Suppressor macrophage treated with lipopolysaccharide for 4 hours (primary cell): ENCODE results near the gene LIN28A.

ENCODE experiments used
- DNase-seq: peaks from one replicate; pipeline ENCODE4 v3.0.0-alpha.2; 2020

Gene LIN28A

GRCh38 chr1:26438041-26438440 lies 27.4 kb downstream of the LIN28A start:
- no peak for DNase-seq

GRCh38 chr1:26440259-26440658 lies 29.6 kb downstream of the LIN28A start:
- DNase-seq: no peak

DNA sequence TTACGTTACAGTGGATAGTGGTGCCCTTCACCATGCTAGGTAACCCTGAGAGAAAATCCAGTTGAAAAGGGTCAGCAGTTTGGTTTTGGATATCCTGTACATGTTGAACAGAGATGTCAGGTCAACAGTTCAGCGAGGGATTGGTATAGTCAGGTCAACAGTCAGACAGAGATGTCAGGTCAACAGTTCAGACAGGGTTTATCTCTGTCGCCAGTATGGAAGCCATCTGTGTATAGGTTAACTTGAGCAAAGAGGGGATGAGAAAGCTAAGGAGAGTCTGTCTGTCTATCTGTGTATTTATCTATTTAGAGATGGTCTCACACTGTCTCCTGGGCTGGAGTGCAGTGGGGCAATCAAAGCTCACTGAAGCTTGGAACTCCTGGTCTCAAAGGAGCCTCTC lies 39.3 kb downstream of the LIN28A start:
- DNase-seq: no peak

DNA sequence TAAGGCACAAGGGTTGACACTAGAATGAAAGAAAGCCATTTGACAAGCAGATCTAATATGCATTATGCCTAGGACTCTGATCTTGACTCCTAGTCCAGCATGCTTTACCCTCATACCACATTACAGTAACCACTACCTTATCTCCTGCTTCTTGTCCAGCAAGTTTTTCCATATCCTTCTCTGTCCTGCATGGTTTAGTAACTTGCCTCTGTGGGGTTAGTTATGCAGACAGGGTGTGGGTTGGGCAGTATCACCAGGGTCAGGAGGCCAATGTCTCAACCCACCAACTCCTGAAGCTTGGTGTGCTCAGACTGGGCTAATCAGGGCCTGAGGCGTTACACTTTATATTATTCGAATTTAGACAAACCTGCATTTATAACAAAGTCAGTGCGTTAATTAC lies 40.3 kb downstream of the LIN28A start:
- no peak for DNase-seq

DNA sequence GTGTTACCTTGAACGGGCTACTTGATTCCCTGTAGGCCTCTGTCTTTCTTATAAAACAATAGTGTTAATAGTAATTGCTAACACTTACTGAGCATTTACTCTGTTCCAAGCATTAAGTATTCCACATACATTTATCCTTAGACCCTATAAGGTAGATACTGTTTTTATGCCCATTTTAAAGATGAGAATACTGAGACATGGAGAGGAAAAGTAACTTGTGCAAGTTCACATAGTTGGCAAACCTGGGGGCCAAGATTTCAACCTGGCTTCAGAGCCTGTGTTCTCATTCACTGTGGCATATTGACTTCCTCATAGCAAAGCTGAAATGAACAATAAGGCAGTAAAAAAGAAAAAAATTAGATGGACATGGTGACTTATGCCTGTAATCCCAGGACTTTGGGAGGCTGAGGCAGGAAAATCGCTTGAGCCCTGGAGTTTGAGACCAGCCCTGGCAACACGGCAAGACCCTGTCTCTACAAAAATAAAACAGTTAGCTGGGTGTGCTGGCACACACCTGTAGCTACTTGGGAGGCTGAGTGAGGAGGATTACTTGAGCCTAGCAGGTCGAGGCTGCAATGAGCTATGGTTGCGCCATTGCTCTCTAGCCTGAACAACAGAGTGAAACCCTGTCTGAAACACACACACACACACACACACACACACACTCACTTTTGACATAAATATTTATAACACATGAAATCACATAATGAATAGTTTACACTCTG lies 42.0 kb downstream of the LIN28A start:
- DNase-seq: no peak

DNA sequence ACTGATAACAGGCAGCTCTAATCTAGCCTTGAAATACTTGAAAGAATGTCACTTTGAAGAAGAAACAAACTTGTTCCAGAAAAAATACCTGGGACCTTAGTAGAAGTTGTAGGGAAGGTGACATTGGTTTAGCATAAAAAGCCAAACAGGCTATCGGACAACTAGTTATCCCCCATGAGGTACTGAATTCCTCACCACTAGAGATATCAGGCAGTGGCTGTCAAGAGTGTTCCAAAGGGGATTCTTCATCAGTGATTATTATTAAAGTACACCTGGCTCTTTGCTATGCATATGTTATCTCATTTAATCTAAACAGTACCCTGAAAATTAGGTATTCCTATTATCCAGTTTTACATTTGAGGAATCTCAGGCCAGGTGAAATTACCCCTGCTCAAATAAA lies 48.5 kb downstream of the LIN28A start:
- no peak for DNase-seq

- no peak for DNase-seq
These were observed 49.0 kb downstream of the LIN28A start for GRCh38 chr1:26459573-26460031.

- DNase-seq: no peak
These were observed 58.3 kb downstream of the LIN28A start for GRCh38 chr1:26468911-26469310.

- DNase-seq: no peak
These were observed 58.9 kb downstream of the LIN28A start for GRCh38 chr1:26469558-26469957.

DNA sequence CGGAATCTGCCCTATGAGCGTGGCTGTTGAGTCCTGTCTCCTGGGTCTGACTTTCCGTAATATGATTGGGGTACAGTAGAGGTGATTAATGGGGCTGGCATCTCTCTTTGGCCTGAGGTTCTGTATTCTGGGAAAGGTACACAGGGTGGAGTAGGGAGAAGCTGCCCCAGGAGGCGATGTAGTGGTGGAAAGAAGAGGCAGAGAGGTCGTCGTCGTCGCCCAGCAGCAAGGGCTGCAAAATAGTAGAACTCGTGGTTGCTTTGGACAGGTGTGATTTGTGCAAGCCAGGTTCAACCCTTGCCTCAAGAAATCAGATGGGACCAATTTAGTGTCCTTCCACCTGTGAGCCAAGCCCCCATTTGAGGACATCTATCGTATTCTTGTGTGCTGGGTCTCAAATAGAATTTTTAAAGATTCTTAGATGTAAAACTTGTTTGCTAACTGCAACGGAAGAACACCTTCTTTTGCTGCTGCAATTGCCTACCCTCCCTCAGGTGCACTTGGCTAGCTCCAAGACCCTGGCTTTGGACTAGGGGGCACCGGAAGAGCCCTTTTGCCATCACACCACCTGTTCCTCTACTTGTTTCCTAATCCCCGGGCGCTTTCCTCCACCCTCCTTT lies 60.4 kb downstream of the LIN28A start:
- no peak for DNase-seq

DNA sequence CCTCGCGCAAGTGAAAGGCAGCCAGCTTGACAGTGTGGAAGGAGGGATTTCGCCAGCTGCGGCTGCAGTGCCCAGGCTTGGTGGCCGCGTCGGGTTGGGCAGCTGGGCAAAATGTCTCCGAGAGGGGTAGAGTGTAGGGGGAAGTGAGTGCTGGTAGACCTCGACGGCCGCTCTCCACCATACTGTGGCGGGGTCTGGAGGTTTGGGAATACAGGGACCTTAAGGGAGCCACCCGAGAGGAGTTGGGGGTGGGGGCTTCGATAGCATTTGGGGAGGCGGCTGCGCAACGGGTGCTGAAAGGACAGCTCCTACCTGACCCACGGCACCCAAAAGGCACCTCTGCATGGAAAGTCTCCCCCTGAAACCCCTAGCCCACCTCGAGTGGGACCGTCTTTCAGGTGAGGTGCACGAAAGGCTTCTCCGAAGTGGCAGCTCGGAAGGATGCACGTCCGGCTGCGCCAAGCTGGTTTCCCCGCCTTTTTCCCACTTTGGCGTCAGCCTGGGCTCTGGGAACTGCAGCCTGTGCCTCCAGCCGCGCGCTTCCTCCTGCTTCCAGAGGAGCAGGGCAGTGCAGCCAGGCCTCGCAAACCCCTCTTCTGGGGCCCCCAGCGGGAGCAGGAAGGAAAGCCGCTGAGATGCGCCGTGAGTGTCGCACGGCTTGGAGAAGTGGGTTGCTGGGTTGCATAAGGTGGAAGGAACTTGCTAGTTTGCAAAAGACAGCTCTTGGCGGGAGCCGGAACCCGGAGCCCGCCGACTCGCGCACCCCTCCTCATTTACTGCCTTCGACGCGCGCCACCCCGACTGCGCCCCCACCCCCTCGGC lies 61.1 kb downstream of the LIN28A start:
- DNase-seq: peak; percentile 75

DNA sequence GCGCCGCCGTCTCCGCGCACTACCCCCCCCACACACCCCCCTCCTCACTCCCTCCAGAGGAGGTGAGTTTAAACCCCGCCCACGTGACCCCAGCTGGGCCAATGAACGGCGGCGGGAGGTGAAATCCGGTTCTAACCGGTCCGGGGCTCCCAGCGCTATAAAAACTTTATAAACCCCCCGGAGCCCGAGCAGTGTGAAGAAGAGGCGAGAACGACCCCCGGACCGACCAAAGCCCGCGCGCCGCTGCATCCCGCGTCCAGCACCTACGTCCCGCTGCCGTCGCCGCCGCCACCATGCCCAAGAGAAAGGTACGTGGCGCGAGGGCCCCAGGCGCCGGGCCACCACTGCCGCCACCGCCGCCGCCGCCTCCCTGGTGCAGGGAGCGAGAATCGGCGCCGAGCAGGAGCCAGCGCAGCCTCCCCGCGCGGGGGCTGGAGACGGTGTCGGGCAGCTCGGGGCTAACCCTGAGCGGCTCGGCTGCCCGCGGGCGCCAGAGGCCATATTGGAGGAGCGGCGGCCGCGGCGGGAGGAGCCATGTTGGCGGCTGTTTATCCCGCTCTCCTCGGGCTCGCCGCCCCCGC lies 61.8 kb downstream of the LIN28A start, which contains the start of gene HMGN2:
Gene HMGN2, plus strand, starts transcription at position 121 of the 581 bp plus-strand sequence. Its CDS starts 173 bp downstream, at position 294.
- peak; percentile 81 for DNase-seq

DNA sequence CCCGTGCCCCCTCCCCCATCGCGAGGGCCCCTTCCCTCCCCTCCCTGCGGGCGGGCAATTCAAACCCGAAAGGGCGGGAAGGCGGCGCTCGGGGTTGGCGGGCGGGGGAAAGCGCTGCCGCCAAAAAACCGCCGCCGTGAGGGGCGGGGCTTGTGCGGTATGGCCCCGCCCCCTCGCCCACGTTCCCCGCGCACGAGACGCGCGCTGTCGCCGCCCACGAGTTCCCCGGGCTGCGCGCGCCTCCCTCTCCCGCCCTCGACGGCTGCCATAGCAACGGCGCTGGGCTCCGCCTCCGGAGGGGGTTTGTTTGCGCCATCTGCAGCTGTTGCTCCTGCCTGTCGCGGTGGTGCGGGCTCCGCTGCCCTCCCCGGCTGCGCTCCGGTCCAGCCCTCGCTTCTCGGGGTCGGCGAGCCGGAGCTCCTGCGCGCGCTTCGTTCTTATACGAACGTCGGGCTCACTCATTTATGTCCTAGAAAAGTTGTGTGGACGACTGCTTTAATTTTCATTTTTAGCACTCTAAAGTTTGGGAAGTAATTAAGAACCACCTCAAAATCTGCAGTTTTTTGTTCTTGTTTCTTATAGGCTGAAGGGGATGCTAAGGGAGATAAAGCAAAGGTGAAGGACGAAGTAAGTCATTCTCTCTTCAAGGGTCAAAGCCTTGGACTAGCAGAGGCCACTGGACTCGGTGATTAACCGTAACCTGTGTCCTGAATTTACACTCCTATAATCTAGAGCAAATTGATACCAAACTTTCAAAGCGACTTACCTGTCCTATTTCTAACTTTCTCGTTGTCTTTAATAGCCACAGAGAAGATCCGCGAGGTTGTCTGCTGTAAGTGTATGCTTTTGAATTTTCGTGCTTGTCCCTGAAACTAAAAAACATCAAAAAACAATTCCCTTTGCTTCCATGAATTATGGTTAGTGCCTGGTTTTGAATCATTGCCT lies 62.6 kb downstream of the LIN28A start:
- DNase-seq: peak; percentile 98

DNA sequence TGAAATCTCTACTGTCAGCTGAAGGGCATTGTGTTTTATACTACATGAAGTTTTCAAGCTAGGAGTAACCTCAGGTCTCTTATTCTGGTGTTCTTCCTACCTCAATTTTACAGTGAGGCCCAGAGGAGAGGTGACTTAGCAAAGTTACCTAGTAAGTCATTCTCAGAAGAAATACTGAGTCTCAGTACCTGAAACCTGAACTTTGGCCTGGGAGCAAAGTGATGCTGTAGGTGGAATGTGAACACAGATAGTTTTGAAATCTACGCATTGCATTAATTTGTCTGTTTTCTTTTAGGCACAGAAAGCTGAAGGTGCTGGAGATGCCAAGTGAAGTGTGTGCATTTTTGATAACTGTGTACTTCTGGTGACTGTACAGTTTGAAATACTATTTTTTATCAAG lies 64.2 kb downstream of the LIN28A start:
- DNase-seq: no peak

DNA sequence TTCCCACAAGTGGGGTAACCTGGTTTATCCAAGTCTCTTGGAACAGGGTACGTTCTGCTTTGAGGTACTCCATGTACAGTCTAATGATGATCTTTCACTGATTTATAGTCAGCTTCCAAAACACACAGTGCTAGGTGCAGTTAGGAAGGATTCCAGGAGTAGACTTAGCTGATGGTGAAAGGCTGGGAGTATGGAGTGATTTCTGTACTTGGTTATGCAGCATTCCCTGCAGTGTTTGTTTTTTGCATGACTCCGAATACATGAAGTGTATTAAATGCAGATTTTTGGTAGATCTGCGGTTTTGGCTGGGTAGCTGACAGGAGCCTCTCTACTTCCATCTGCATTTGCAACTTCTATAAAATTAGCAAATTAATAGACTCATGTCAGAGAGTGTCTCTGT lies 65.4 kb downstream of the LIN28A start:
- DNase-seq: no peak

- no peak for DNase-seq
These were observed 66.3 kb downstream of the LIN28A start for GRCh38 chr1:26476958-26477357.

GRCh38 chr1:26477446-26478152 lies 67.0 kb downstream of the LIN28A start:
- DNase-seq: no peak

DNA sequence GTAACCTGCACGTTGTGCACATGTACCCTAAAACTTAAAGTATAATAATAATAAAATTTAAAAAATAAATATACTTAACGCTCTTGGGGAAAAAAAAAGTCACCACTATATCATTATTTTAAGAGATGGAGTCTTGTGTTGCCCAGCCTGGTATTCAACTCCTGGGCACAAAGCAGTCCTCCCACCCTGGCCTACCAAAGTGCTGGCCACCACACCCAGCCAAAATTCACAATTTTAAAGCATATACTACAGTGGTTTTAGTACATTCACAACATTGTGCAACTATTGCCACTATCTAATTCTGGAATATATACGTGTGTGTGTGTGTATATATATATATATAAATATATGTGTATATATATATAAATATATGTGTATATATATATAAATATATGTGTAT lies 67.5 kb downstream of the LIN28A start:
- DNase-seq: no peak

GRCh38 chr1:26478988-26479387 lies 68.4 kb downstream of the LIN28A start:
- no peak for DNase-seq
